DMS153 (cell line): ENCODE results near the gene TF.
A peak's percentile ranks its signal among the peaks of the same experiment; 100 is the strongest.
"Not testable (repeated sequence)": the region's sequence is repeated elsewhere in the genome, so short reads cannot be mapped to it uniquely, and the experiment has no call there.

Experiments
- DNase-seq: peaks from one replicate; lab custom pipeline; 2025; lab: John Stamatoyannopoulos, UW

The TF gene

DNA sequence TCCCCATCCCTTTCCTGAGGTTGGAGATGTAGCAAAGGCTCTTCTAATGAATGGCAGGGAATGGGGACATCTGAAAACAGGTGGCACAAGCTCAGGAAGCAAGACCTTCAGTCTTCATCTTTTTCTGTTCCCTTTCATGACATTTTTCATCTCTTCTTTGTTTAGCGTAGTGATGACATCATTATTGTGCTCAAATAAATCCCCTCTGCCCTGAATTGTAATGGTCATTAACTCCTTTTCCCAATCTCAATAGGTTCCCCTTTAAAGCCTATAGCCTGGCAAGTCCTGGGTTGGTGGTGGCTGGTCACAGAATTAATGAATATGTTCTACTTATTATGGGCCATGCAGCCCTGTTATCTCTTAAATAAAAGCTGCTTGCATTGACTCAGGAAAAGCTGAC lies 21.4 kb downstream of the TF start:
- no peak for DNase-seq

DNA sequence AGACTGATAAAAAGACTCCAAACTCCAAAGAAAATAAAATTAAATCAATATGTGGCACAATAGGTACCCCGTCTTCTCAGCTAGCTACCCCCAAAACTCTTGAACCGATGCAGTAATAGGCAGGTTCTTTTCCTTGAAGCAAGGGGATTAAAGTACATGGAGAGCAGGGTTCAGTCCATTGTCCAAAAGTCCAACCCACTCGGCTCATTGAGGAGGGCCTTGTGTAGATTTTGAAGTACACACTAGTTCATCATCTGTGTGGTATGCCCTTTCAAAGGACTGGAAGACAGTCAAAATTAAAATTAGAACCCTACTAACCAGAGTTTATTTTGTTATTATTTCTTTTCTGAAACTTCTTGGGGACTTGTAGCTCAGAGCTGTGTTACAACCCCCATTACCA lies 23.3 kb downstream of the TF start:
- no peak for DNase-seq

DNA sequence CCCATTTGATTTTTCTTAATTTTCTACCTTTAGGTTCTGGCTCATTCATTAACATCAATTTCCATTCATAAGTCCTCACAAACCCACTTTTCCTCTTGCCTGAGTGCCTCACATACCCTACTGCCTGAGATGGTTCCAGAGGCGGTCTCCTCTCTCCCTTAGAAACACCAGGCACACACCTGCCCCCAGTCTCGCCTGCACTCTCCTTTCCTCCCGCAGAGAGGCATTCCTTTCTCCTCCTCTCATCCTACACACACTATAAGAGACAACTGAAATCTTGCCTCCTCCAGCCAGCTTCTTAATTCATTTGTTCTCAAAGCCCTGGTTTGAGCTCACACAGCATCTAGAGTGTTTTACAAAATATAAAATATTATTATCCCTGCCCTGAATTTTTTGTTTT lies 27.5 kb downstream of the TF start:
- no peak for DNase-seq

DNA sequence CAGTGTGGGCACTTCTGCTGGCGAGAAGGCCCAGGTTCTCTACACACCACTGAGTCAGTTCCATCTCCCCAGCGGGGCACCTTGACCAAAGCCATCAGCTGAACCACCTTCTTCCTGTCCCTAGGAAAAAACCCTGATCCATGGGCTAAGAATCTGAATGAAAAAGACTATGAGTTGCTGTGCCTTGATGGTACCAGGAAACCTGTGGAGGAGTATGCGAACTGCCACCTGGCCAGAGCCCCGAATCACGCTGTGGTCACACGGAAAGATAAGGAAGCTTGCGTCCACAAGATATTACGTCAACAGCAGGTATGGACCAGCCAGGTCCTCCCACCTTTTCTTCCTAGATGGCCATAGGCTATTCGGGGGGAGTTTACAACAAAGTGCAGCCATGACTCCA lies 29.1 kb downstream of the TF start:
- no peak for DNase-seq

DNA sequence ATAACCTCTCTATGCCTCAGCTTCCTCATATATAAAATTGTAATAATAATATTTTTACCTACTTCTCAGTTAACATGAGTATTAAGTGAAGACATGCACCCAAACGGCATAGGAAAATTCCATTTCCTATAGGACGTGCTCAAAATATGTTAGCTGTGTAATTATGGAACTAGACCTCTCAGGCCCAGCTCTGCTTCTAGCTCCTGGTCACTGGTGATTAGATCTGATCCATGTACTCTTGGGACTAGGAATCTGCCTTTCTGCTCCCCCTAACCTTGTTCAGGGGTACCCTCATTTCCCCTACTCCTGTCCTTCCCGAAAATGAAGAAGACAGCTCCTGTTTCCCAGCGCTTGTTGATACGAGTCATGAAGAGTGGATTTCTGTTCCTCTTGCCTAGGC lies 29.6 kb downstream of the TF start:
- no peak for DNase-seq

DNA sequence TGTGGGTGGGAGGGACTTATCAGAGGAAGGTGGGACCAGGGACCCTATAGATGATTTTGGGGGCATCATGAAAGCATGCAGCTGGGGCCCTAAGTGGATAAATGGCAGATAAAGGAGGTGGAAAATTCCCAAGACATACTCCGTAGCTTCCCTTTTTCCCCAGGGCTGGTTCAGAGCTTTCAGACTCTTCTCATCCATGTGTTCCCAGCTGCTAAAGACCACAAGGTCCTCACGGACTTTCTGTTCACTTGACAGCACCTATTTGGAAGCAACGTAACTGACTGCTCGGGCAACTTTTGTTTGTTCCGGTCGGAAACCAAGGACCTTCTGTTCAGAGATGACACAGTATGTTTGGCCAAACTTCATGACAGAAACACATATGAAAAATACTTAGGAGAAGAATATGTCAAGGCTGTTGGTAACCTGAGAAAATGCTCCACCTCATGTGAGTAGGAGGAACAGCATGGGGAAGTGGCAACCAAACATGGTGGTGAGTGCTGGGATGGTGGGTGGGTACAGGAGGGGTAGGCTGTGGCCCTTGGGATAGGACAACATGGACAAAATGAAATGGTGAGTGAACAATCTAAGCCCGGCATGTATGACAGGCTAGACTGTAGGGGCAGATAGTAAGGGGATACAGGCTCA lies 30.7 kb downstream of the TF start:
- DNase-seq: no peak

DNA sequence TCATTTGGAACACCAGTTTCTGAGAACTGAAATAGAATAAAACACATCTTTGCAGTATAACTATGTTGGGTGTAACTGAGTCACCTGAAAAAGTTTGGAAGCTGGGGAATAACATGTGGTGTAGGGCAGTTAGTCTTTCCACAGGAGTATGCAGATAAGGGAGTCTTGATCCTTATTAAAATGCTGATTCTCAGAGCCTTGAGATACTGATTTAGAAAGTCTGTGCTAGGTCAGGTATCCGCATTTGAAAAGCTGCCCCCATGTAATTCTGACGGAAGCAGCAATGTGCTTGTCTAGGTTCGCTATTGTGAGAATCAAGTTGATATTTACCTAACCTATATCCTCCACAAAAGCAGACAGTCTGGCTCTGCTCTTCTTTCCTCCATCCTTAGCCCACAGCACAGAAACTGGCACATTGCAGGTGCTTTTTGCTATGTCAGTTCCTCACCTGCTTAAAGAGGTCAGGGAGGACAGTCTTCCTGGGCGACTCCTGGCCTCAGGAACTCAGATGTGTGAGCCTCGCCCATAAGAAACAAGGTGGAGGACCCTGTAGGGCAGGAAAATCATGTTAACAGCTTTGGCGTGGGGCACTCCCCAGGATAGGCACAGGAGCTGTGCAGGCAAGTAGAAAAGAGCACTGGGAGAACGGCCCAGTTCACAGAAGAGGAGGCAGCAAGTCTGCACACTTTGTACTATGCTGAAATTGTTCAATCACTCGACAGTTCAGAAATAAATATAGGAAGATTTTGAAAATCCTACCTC lies 31.8 kb downstream of the TF start:
- no peak for DNase-seq

DNA sequence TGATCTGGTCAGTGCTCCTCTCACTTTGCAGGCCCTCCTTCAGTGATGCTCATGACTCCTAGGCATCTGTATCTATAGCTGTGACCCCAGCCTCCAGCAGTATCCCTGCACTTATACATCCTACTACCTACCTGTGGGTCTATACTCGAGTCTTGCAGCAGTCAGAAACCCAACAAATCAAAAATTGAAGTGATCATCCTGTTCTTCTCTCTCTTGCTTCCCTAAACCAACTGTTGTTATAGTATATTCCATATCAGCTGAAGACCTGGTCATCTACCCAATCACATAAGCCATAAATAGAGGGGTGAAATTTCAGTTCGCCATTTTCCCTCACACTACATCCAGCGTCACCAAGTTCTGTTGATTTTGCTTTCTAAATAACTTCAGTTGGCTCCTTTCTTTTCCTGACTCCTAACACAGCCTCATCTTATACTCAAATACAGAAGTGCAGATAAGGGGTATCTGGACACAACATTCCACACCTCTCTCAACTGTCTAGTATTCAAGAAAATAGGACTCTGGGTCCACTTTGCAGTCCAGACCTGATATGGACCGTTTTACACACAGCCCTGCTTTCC lies 33.5 kb downstream of the TF start:
- no peak for DNase-seq

DNA sequence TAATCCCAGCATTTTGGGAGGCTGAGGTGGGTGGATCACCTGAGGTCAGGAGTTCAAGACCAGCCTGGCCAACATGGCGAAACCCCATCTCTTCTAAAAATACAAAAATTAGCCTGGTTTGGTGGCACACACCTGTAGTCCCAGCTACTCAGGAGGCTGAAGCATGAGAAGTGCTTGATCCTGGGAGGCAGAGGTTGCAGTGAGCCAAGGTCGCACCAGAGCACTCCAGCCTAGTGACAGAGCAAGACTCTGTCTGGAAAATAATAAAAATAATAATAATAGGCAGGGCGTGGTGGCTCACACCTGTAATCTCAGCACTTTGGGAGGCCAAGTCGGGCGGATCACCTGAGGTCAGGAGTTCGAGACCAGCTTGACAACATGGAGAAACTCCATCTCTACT lies 34.6 kb downstream of the TF start:
- not testable (repeated sequence) for DNase-seq

DNA sequence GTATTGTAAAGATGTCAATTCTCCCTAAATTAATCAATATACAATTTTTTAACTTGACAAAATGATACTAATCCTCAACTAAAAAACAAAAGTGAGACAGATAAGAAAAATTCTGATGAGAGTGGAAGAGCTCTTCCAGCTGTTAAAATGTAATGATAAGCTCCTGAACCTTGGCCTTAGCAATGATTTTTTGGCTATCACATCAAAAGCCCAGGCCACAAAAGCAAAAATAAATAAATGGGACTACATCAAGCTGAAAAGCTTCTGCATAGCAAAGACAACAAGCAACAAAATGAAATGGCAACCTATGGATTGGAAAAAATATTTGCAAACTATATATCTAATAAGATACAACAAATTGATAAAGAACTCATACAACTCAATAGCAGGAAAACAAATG lies 35.4 kb downstream of the TF start:
- no peak for DNase-seq

DNA sequence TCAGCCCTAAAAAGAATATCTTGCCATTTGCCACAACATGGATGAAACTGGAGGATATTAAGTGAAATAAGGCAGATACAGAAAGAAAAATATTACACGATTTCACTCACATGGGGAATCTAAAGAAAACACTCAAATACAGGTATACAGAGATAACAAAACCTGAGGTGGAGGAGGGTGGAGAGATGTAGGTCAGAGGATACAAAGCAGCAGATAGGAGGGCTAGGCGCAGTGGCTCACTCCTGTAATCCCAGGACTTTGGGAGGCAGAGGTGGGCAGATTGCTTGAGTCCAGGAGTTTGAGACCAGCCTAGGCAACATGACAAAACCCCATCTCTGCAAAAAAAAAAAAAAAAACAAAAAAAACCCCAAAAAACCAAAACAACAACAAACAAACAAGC lies 36.3 kb downstream of the TF start:
- DNase-seq: no peak

DNA sequence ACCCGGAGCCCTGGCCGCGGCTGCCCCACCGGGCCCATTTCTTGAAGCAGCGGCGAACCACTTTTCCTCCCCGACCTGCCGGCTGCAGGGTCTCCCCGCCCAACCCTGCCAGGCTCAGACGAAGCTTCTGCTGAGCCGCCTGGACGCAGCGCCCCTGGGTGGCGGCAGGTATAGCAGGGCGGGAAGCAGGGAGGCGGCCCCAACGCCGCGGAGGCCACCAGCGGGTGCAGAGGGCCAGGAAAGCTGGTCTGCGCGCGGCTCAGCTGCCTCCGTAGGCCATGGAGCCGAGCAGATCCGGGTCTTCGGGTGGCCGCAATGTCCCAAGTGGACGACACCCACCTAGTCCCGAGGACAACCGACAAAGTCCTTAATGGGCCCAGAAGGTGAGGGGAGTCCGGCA lies 37.6 kb downstream of the TF start:
- no peak for DNase-seq

DNA sequence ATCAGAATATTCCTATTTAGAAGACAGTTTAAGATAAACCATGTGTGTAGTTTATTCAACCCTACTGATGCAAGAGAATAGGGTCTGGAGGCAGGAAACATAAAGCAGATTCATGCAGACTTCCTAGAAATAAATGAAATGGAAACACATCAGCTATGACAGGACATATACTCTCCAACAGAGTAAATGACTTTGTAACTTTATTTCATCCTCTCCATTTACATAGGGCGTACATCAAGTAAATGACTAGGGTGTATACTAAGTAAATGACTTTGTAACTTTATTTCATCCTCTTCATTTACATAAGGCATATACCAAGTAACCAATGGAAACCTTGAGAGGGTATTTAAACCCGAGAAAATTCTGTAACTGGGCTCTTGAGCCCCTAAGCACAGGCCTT lies 41.8 kb downstream of the TF start:
- no peak for DNase-seq

DNA sequence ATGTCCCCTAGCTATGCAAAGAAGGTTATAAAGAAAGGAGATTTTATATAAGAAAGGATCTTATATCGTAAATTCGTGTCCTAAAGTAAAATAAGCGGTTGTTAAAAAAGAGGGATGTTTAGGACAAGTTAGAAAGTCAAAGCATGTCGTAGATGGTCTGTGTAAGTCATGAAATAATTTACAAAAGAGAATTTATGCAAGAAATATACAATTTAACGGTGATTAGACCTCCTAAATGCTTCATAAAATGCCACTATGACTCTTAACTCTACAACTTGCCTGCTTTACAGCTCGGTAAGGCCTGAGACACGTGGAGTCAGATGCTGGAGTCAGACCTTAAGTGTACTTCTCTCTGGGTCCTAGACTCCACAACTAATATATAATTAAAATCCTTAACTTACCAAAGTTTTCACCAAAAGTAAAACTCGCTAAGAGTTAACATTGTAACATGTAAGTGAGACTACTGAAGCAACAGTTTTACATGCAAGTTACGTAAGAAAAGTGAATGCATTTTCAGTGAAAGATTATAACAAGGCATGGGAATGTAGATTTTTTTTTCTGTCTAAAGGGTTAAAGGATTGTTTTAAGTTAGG lies 46.1 kb downstream of the TF start:
- DNase-seq: no peak

DNA sequence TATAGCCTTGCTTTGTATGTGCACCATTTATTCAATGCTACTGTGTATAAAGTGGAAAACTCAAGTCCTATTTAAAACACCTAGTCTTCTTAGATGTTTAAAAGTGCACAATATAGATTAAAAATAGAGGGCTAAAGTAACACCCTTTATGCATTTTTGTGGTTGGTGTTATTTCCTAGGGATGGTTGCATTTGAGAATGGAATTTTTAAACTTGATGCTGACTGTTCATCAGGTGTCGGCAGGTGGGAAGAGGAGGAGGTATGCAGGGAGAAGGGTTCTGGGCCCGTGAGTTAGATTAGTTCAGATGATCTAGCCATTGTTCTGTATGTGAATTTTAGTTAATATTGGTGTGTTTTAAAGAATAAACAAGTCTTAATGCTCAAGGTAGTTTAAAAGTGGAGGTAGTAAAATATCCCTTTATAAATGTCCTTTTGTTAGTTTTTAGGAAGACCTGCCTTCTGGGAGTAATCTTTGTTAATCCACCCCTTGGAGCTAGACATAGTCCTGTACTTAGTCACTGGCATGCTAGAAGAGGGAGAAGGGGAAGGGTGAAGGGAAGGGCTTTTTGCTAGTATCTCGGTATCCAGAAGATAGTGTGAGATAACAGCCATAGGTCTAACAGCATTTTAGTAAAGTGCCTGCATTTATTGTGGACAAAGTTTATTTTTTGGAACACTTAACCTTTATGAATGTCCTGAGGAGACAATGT lies 51.4 kb downstream of the TF start:
- DNase-seq: no peak

DNA sequence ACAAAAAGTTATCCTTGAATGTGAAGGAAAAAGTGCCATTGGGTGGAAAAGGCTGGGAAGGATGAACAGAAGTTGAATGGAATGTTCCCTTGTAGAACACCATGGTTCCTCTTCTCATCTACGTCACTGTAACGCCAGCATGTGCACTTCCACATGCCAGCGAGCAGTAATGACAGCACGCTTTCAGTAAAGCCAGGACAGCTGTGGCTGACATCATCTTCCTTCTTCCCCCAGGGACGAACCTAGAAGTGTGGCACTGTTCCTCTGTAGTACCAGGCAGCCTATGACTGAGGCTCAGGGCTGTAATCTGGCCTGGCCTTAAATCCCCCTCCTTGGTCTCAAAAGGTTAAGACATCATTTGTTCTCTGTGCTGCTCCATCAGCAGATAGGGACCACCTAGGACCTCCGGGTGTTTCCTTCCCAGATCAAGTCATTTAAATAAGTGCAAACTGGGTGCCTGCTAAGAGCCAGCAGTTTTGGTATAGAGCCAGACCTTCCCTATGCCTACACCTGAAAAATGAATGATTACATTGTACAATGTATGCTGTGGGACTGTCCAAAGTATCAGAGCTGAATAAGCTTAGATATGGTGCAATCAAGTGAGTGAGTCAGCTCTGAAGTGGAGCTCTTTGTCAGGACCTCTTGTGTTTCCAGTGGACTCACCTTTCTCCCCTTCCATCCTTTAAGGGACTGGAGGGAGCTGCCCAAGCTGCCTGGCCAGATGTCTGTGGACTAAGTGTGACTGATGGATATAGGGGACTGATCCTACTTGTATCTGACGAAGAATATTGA lies 53.8 kb downstream of the TF start:
- DNase-seq: no peak

DNA sequence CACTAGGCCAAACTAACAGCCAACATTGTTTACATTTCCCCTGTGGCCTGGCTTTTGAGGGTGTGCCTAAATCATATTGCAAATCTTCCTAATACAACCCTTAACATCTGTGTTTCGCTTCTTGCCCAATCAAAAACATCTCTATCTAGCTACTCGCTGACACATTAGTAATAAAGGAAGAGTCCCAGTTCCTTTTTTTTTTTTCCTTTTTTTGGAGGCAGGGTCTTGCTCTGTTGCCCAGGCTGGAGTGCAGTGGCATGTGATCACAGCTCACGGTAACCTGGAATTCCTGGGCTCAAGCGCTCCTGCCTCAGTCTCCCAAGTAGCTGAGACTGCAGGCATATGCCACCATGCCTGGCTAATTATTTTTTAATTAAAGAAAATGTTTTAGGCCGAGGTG lies 57.3 kb downstream of the TF start:
- no peak for DNase-seq

DNA sequence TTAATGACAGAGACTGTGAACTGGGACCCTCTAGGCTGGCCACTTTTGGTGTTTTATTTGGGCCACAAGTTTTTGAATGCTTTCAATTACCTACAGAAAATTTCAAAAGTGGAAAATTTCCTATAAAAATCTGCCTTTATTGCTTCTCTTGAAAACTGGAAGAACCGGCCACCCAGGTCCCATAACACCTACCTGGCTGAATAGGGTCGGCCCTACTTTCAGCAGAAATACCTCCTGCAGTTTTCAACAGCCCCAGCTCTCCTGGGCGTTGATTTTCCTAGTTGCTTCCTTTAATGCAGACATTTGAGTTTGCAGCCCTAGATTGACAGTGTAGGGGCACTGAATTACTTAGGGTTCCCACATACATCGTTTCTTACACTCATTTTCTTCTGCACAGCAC lies 58.7 kb downstream of the TF start:
- no peak for DNase-seq

DNA sequence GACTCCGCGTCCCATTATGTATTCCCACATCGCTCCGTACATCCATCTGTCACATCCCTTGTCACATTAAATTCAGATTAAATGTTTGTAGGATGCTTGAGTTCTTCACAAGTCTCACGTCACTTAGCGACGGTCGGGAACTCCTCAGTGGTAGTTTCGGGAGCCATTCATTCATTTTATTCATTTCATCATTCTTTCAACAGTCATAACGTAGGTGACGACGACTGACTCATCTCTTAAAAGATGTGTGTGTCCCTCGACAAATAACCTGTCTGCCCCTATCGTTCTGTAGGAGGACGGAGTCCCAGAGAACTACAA lies 59.1 kb downstream of the TF start:
- DNase-seq: no peak

DNA sequence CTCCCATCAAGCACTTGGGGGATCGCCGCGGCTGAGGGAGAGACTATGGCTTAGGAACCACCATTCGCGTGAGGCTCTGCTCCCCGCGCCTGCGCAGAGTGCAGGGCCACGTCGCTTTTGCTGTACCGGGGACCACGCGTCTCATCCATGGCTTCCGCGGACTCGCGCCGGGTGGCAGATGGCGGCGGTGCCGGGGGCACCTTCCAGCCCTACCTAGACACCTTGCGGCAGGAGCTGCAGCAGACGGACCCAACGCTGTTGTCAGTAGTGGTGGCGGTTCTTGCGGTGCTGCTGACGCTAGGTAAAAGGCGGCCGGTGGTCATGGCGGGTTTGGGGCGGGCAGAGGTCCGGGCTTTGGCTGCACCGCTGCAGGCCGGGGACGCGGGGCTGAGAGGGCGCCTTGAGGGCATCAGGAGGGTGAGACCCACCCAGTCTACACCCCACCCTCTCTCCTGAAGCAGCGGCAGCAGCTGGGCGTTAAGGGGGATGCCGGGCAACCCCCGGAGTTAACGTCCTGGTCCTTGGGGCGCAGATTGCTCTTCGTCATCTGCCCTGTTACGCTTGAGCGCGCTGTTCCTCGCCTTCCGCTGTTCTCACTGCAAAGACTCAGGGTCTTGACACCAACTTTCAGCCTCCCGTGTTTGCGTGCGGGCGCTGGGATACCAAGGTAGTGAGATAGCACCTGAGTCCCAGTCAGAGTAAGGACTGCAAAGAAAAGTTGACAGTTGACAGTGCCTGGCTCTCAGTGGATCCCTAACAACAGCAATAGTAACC lies 59.7 kb downstream of the TF start, which contains the start of gene SRPRB:
Gene SRPRB (plus strand): TSS at position 114 of the 774 bp plus-strand sequence. CDS start 34 bp downstream, at position 148.
- DNase-seq: peak; percentile 85

DNA sequence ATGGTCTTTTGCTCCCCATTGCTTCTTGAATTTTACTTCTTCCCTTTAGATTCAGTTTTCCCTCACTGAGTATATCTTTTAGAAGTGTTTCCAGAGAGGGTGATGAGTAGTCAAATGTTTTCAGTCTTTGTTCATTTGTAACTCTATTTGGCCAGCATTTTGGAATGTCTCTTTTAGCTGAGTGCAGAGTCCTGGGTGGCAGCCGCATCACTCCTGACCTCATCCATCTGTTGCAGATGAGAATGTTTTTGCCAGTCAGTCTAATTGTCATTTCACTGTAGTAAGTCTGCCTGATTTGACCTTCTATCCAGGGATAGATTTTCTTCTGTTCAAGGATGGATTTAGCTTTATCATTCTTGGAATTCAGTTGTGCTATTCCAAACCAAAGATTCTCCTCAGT lies 66.7 kb downstream of the TF start:
- no peak for DNase-seq
